HG03139 (cell line): ENCODE results near the gene KCNE5.
"Not testable (repeated sequence)": the region's sequence is repeated elsewhere in the genome, so short reads cannot be mapped to it uniquely, and the experiment has no call there.

ENCODE experiments used
- ATAC-seq: cut with Tn5 transposase; IDR thresholded peaks from one replicate; pipeline ENCODE4 v1.9.1; 2021; ENCODE audit not compliant: unreplicated experiment

KCNE5 gene

GRCh38 chrX:109614951-109615350, 10.0 kb downstream of the KCNE5 start:
- no peak for ATAC-seq

- ATAC-seq: no peak
Measured at GRCh38 chrX:109601486-109601885, 23.5 kb downstream of the KCNE5 start.

DNA sequence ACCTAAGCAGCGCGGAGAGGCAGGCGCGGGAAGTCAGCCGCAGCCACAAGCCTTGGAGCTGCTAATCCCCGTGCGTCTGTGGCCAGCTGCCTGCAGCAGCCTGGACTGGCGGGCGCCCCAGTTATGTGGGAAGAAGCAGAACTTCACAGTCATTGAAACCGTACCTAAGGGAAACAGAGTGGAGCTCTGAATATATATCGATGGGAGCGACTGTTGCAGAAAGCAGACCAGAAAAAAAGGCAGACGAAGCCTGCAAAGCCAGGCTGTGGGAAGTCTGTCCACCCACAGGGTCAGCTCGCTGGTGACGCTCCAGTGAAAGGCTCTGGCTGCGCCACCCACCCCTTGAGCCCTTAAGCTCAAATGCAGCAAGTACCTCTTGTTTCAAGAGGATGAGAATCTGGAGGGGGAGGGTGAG, 24.7 kb downstream of the KCNE5 start:
- no peak for ATAC-seq

DNA sequence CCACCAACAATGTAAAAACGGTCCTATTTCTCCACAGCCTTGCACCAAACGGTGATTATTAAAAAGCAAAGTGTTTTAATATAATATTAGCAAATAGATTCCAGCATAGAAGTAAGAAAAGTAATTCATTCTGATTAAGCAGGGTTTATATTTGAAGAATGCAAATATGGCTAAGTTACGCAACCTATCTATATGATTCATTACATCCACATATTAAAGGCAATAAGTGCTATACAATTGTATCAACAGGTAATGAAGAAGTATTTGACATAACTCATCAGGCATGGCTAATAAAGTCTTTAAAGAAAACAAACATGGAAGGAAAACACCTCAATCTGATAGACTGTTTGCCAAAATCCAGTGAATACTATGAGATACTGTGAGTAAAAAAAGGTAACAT, 29.0 kb downstream of the KCNE5 start:
- ATAC-seq: no peak

DNA sequence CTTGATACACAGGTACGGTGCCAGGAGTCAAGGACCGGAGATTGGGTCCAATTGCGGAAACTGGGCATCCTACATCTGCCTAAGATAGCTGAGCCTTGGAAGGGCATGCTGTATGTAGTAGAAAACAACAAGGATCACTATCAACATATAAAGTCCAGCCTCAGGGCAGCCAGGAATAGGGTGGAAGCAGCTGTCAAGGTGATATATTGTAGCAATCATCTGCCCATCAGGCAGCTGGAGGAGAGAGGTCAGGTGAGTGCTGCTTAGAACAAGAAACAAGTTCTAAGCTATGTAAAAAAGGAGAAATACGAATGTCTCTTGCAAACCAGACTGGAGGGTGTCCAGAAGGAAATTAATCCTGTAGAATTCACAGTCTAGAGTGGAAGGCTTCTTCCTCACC, 34.8 kb downstream of the KCNE5 start:
- no peak for ATAC-seq

DNA sequence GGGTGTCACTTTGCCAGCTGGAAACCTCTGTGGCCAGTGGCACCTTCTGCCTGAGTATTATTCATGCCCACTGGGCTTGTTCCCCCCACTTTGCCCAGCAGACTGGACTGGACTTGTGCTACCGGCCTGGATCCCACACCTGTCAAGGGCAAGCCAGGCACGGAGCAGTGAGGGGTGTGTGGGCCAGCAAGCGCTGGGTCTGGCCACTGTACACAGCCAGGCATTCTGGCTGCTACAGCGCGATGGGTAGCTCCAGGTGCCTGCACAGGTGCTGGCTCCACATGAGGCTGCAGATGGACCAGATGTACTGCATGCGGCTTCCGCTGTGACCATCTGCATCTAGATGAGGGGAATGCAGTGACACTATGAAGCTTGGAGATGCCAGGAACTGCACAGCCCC, 39.5 kb downstream of the KCNE5 start:
- ATAC-seq: no peak

GRCh38 chrX:109578916-109579315, 46.1 kb downstream of the KCNE5 start:
- ATAC-seq: no peak

- ATAC-seq: no peak
Measured at GRCh38 chrX:109577055-109577454, 47.9 kb downstream of the KCNE5 start.

GRCh38 chrX:109576083-109576482, 48.9 kb downstream of the KCNE5 start:
- not testable (repeated sequence) for ATAC-seq
